Upper lobe of left lung (tissue), 4 donors: ENCODE results near the gene PCSK5.

Experiments used
- CTCF ChIP-seq, 6 experiments: fragments of 450-650 bp in 4 of 6; fragments of 200-600 bp in 2 of 6; sonication (generic) in 2 of 6; IDR thresholded peaks; one replicate each; pipeline ENCODE4 v1.5.1; 2016 to 2019; ENCODE audit warnings: antibody characterized with exemption in 6 of 6
- EP300 ChIP-seq, 4 donors: sonication (generic); formaldehyde crosslinking; IDR thresholded peaks; one replicate each; pipeline ENCODE4 v1.5.1; 2017; ENCODE audit warnings: antibody characterized with exemption in 4 of 4, control low read depth in 2 of 4
- POLR2A ChIP-seq, 4 donors: fragments of 450-650 bp; IDR thresholded peaks; one replicate each; pipeline ENCODE4 v1.5.1; 2016 to 2017; ENCODE audit warnings: antibody characterized with exemption in 4 of 4, mild to moderate bottlenecking in 2 of 4

- no peak for TF ChIP-seq CTCF (IDR thresholded peaks at IDR 0.05)
- no peak for TF ChIP-seq POLR2A (IDR thresholded peaks at IDR 0.05)
- TF ChIP-seq EP300 (IDR thresholded peaks at IDR 0.05): no peak
Observed at GRCh38 chr9:76155361-76155760, 264.9 kb downstream of the PCSK5 start.
